Measurements from ENCODE around the gene GPN3. TPM values are rescaled to one million over a fixed set of nuclear protein-coding genes. Genes with fewer than 3 reads are reported as not detected.
"Not testable (repeated sequence)": the region's sequence is repeated elsewhere in the genome, so short reads cannot be mapped to it uniquely, and the experiment has no call there.

The GPN3 gene
- total RNA-seq, 3 donors from 2014 or later (not counting 1 experiment from before 2014, with no cell fraction given): 4.7 to 10.4 (median 6.1) TPM

- H3K27ac Mint-ChIP-seq; H3K4me1 Mint-ChIP-seq; H3K4me1 ChIP-seq (ENCODE audit: control insufficient read depth, insufficient read depth, low read length); H3K27ac ChIP-seq (ENCODE audit: low read length); H3K4me3 Mint-ChIP-seq; H3K27me3 ChIP-seq (ENCODE audit: control insufficient read depth, insufficient read depth, low read length); ATAC-seq; H3K36me3 Mint-ChIP-seq; H3K36me3 ChIP-seq (ENCODE audit: control insufficient read depth, insufficient read depth, low read length); H3K4me3 ChIP-seq (ENCODE audit: low read length); H3K9me3 Mint-ChIP-seq; DNase-seq; H3K27me3 Mint-ChIP-seq (ENCODE audit: low read depth in 2 of 2); H3K9me3 ChIP-seq (ENCODE audit: control insufficient read depth, insufficient read depth, low read length); intact Hi-C loops (cut with micrococcal nuclease): not testable (repeated sequence)
- WGBS (ENCODE audit: insufficient coverage): 53% methylated on average over 3 of the region's 3 CpGs
Observed at GRCh38 chr12:110417113-110417512, 50.9 kb downstream of the GPN3 start.

GRCh38 chr12:110410086-110410485, 58.0 kb downstream of the GPN3 start:
- H3K4me3 ChIP-seq (ENCODE audit: low read length); H3K36me3 Mint-ChIP-seq; H3K9me3 ChIP-seq (ENCODE audit: control insufficient read depth, insufficient read depth, low read length); DNase-seq; H3K9me3 Mint-ChIP-seq; H3K27ac Mint-ChIP-seq; H3K4me1 ChIP-seq (ENCODE audit: control insufficient read depth, insufficient read depth, low read length); ATAC-seq; intact Hi-C loops (cut with micrococcal nuclease); H3K27ac ChIP-seq (ENCODE audit: low read length); H3K36me3 ChIP-seq (ENCODE audit: control insufficient read depth, insufficient read depth, low read length); H3K4me1 Mint-ChIP-seq; H3K4me3 Mint-ChIP-seq; H3K27me3 ChIP-seq (ENCODE audit: control insufficient read depth, insufficient read depth, low read length): not testable (repeated sequence)
- peaks cover 17 to 18% of the 10 kb centered on the region in 2 donors for H3K27me3 Mint-ChIP-seq (ENCODE audit: low read depth in 2 of 2)
- 94% methylated on average over 6 of the region's 6 CpGs for WGBS (ENCODE audit: insufficient coverage)

- intact Hi-C loops (cut with micrococcal nuclease); H3K9me3 ChIP-seq (ENCODE audit: control insufficient read depth, insufficient read depth, low read length); H3K36me3 Mint-ChIP-seq; H3K27ac ChIP-seq (ENCODE audit: low read length); H3K27me3 ChIP-seq (ENCODE audit: control insufficient read depth, insufficient read depth, low read length); H3K4me3 Mint-ChIP-seq; H3K27ac Mint-ChIP-seq; H3K9me3 Mint-ChIP-seq; DNase-seq; H3K27me3 Mint-ChIP-seq (ENCODE audit: low read depth in 2 of 2); ATAC-seq; H3K36me3 ChIP-seq (ENCODE audit: control insufficient read depth, insufficient read depth, low read length); H3K4me3 ChIP-seq (ENCODE audit: low read length): not testable (repeated sequence)
- H3K4me1 Mint-ChIP-seq: peaks cover 12 to 19% of the 10 kb centered on the region in 2 donors
- WGBS (ENCODE audit: insufficient coverage): 90% methylated on average over 16 of the region's 16 CpGs
- peaks cover 18% of the 10 kb centered on the region for H3K4me1 ChIP-seq (ENCODE audit: control insufficient read depth, insufficient read depth, low read length)
Observed at GRCh38 chr12:110405126-110405662, 62.9 kb downstream of the GPN3 start.

GRCh38 chr12:110403976-110404682, 63.9 kb downstream of the GPN3 start:
- Histone ChIP-seq H3K4me1 (ENCODE audit: control insufficient read depth, insufficient read depth, low read length) (peaks cover 18% of the 10 kb centered on the region), H3K4me3 (ENCODE audit: low read length) (peak overlapping the region; percentile 78), H3K36me3 (ENCODE audit: control insufficient read depth, insufficient read depth, low read length) (peaks cover 2% of the 10 kb centered on the region), H3K9me3 (ENCODE audit: control insufficient read depth, insufficient read depth, low read length) (no peaks in the 10 kb centered on the region), H3K27ac (ENCODE audit: low read length) (peak overlapping the region; percentile 91), H3K27me3 (ENCODE audit: control insufficient read depth, insufficient read depth, low read length) (no peaks in the 10 kb centered on the region)
- no peaks in the 10 kb centered on the region for H3K36me3 Mint-ChIP-seq
- H3K4me1 Mint-ChIP-seq: peaks cover 12 to 19% of the 10 kb centered on the region in 2 donors
- H3K27ac Mint-ChIP-seq: peak overlapping the region in 1 of 2 donors; percentile 97
- H3K9me3 Mint-ChIP-seq: no peaks in the 10 kb centered on the region
- WGBS (ENCODE audit: insufficient coverage): 28% methylated on average over 20 of the region's 21 CpGs
- DNase-seq (peak; percentile 67 to 92), ATAC-seq (peak; percentile 61 to 70 (median 66))
- peak overlapping the region; percentile 99 for H3K4me3 Mint-ChIP-seq
- intact Hi-C loops (cut with micrococcal nuclease): loop anchor here (1.0 to 2.0 kb wide), 2 partner anchors 27 to 325 kb away; no protein-coding TSS in a partner anchor
- H3K27me3 Mint-ChIP-seq (ENCODE audit: low read depth in 2 of 2): no peaks in the 10 kb centered on the region
- no peak for TF ChIP-seq CTCF (IDR thresholded peaks at IDR 0.05)

Measured in natural killer cell (primary cell).